ENCODE measurements around the gene RNF32.
"Not testable (repeated sequence)": the region's sequence is repeated elsewhere in the genome, so short reads cannot be mapped to it uniquely, and the experiment has no call there.

The RNF32 gene

GRCh38 chr7:156642306-156643045 is 1.9 kb downstream of the RNF32 start:
- no peak for ATAC-seq

GRCh38 chr7:156647330-156647729 is 6.8 kb downstream of the RNF32 start:
- not testable (repeated sequence) for ATAC-seq

DNA sequence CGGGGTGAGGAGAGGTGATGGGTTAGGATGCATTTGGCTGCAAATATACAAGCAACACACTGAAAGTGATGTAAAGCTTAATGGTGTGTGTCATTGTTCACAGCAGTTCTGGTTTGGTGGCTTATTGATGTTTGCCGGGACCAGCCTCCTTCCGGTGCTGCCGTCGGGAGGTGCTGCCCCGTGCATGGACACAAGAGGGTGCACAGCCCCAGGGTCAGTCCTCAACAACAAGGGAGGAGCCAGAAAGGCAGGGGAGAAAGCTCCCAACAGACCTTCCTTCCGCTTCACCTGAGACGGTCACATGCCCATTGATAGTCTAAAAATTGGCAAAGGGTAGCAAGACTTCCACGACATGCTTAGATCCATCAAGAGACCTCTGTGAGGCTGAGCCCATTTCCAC is 9.5 kb downstream of the RNF32 start:
- no peak for ATAC-seq

DNA sequence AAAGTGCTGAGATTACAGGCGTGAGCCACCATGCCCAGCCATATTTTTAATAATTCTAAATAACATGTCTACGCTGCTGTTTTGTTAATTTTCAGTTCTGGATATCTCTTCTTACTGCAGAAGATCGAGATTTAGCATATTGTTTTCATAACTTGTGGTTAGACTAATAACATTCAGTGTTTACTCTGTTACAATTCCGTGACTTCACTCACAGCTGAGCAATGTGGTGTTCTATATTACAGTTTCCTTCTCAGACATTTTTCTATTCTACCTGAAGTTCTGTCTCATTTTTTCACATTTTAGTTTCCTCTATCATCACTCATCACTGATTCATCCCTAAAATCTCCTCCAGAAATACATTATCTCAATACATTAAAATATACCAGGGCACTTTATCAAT is 10.9 kb downstream of the RNF32 start:
- ATAC-seq: no peak

- no peak for ATAC-seq
These were observed 12.5 kb downstream of the RNF32 start for GRCh38 chr7:156652886-156653568.

DNA sequence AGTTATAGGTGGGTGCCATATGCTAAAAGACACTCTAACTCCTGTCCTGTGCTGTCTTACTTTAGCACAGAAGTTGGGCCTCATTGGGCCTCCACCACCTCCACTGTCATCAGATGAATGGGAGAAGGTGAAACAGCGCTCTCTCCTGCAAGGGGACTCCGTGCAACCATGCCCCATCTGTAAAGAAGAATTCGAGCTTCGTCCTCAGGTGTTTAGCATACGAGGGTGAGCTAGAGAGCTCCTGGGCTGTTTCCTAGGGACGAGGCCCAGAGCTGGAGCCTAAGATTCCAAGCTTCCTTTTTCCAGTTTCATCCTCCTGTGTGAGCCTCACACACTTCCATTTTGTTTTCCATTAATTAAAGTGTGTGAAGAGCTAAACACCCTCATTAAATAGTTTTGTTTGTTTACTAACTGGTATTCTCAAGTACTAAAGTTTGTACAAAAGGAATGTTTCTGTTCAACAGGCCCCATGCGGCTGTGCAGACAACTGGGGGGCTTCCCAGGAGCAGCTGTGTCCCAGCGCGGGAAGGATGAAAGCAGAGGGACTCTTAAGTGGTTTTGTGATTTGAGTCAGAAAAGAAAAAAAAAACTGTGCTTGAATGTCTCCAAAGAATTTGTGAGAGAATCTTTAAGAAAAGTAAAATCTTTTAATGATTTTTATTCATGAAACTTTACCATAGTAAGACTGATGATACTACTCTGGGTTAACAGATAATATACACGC is 14.1 kb downstream of the RNF32 start:
- no peak for ATAC-seq

DNA sequence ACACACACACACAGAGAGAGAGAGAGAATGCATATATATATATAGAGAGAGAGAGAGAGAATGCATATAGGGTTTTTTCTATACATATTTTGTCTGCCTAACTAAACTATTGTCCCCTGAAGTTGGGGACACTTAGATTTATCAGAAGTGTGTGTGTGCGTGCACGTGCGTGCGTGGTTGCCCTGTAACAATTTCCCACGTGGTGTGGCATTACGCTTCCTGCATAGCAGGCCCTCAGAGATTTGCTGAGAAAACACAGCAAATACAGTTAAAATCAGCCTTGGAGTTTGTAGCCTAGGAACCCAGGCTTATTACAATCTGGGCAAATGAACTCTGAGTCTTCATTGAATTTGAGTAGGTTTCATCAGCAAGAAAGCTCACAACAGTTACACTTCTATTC is 14.7 kb downstream of the RNF32 start:
- no peak for ATAC-seq

DNA sequence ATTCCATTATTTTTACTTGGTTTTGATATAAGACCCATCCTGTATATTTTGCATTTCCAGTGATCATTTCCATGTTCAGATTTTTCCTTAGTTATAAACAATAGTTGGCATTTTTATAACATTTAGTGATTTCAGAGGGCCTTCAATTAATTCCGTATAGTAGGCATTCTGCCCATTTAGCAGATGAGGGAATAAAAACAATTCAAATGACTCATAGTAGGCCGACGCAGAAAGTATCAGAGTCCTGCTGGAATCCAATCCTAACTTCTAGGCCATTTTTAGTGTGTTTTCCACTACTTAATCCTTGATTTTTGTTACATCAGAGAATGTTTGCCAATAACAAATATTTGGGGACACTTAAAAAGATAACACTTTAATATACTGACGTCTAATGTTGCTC is 15.4 kb downstream of the RNF32 start:
- no peak for ATAC-seq

DNA sequence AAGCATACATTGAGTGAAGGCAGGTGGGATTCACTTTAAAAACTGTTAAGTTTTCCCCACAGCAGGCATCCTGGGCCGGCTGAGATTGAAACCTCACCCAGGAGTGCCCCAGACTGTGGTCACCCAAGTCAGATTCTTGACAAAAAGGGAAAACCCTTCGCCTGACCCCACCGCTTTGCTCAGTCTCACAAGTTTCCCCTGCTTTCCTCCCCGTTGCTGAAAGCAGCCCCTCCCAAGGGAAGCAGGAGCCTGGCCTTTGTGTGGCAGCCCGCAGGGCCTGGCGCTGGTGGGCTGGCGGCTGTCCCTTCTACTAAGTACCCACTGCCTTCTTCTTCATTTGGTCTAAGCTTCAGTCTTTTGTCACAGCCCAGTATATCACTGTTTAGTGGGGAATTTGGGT is 16.0 kb downstream of the RNF32 start:
- ATAC-seq: no peak

- no peak for ATAC-seq
These were observed 17.1 kb downstream of the RNF32 start for GRCh38 chr7:156657681-156658080.

GRCh38 chr7:156659203-156659602 is 18.6 kb downstream of the RNF32 start:
- ATAC-seq: no peak

- ATAC-seq: no peak
These were observed 19.4 kb downstream of the RNF32 start for GRCh38 chr7:156659961-156660360.

DNA sequence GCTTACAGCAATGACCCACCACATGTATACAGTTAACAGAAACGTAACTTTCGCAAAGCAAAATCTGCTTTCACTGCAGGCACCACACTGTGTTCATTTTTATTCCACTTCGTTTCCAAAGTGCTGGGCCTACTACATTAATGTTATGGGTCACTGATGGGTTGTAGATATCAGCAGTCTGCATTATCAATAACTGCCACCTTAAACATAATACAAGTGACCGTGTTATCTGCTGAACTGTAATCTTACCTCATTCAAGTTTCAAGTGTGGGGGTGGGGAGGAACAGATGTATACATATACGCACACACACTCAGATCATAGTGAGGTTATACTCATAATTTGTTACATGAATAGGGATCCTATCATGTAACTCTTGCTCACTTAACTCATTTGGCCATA is 21.1 kb downstream of the RNF32 start:
- no peak for ATAC-seq

GRCh38 chr7:156662277-156662676 is 21.7 kb downstream of the RNF32 start:
- ATAC-seq: no peak

DNA sequence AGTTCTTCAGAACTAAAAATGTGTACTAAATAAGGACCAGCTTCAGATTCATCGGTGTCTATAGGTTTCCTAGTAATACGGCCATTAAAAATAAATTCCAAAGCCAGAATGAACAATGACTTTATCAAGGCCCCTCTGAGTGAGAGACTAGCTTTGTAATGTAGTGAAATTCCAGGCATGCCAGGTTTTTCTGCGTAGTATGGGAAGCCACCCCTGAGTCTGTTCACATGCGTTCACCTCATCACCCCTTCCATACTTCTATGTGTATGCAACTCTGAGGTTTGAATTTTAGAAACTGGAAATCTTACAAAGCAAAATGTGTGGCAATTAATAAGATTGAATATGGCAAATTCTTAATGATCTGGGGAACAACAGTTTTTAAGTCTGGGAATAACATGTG is 24.5 kb downstream of the RNF32 start:
- ATAC-seq: no peak

DNA sequence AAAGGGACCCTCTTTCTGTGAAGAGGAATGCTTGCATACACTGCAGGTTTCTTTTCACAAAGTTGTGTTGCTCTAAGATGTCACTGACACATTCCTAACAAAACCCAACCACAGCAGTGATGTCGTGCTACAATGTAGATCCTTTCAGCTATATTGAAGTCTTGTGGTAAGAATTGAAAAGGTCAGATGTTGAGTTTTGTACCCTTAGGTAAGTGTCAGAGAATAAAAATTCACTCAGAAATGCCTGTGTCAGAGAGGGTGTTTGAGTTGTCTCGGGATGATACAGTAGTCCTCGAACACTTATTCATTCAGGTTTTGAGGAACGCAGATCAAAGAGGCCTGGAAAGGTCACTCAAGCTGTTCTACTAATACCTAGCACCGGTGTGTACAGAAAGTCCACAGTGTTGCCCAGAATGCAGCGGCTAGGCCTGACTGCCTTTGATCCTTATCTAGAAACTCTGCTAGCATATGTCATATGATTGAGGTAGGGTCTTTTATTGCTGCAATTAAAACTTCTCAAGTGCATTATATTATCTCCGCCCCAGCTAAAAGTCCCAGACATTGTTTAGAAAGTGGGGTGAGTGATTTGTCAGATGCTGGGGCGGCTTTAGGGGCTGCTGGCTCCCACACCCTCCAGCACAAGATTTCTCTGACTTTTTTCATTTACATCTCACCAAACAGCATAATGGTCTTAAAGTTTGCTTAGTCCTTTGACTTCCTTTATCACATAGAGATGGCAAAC is 26.0 kb downstream of the RNF32 start:
- ATAC-seq: no peak

DNA sequence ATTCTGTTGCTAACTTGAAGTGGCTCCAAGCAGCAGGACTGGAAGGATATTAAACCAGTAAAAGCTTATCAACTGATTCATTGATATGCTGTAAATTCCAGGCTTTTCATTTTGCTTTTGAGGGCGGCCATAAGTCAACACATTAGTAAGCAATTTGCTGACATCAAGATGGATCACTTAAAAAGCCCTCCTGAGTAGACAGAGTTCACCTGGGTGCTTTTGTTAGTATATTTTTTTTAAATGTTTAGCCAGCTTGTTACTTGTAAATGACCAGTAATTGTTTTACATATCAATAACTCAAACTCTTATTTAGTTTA is 26.5 kb downstream of the RNF32 start:
- ATAC-seq: no peak

GRCh38 chr7:156668130-156668741 is 27.7 kb downstream of the RNF32 start:
- no peak for ATAC-seq

- ATAC-seq: no peak
These were observed 28.7 kb downstream of the RNF32 start for GRCh38 chr7:156669035-156669828.

DNA sequence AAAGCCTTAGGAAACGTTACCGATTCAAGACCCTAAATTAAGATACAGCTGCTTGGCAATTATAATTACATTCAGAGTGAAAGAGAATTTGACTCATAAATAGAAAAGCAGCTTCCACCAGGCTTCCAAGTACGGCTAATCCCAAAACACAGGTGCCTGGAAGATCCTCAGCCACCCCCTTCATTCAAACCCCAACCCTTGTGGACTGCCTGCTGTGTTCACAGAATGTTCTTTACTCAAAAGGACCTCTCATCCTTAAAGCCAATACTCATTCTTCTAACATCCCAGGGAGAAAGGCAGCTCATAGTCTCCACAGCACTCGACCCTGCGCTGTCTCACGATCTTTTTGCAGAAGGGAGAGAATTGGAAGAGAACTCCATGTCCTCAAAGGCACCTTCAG is 32.9 kb downstream of the RNF32 start:
- no peak for ATAC-seq

- ATAC-seq: no peak
These were observed 33.3 kb downstream of the RNF32 start for GRCh38 chr7:156673902-156674301.

- ATAC-seq: no peak
These were observed 35.1 kb downstream of the RNF32 start for GRCh38 chr7:156675721-156676120.
